ENCODE results near the gene TBX3. TPM values are rescaled to one million over a fixed set of nuclear protein-coding genes. Genes with fewer than 3 reads are reported as not detected.

The TBX3 gene
- polyA plus RNA-seq, 1 of the 3 experiments (the other 2 are of a cell fraction), result 10.2 TPM

DNA sequence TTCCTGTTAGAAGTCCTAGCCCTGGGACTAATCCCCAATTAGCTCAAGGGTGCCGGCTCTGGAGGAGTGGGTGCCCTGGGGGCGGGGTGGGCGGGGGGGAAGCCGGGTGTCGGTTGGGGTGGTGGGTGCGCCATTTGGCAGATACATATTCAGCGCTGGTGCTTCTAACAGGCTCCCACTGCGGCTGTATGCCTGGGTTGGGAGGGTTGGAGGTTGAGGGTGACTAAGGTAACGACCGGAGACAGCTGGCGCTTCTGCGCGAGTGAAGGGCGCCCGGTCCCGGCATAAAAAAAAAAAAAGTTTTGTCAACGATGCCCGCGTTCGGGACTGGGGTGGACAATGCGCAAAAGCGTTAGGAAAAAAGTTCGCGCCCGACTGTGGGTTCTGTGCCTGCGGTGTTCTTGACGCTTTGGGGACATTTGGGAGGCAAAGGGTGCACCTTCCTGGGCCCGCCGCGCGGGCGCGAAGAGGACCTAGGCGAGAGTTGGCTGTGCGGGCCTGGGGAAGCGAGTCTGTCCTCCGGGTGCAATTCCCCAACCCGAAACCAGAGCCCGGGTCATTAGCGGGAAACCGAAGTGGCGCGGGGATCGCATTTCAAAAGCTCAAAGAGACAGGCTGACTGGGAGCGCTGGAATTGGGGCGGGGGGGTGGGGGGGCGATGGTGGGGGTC, 19.2 kb downstream of the TBX3 start:
- POLR2A ChIA-PET, result no interaction called here
- Histone ChIP-seq H3K4me1 (ENCODE audit: control insufficient read depth in 1 of 2, insufficient read depth in 2 of 2, low read depth in 1 of 2, low read length in 1 of 2) (peaks cover 0 to 8% of the 10 kb centered on the region in 2 experiments; a peak in 1 of 4 replicates), H3K9ac (no peak overlapping the region), H4K20me1 (ENCODE audit: insufficient read depth) (no peaks in the 10 kb centered on the region), H2AFZ (ENCODE audit: low read depth) (no peak overlapping the region), H3K9me2 (no peaks in the 10 kb centered on the region), H3K4me3 (ENCODE audit: low read depth in 2 of 2, low read length in 1 of 2) (no peak overlapping the region), H3F3A (replicated peaks; ENCODE audit: insufficient read depth) (peaks cover 2% of the 10 kb centered on the region), H3K27ac (ENCODE audit: low read depth in 2 of 2, low read length in 1 of 2) (no peak overlapping the region), H3K9me3 (no peaks in the 10 kb centered on the region), H3K27me3 (ENCODE audit: insufficient read depth) (no peaks in the 10 kb centered on the region), H3K4me2 (no peak overlapping the region), H3K79me2 (ENCODE audit: insufficient read depth) (no peaks in the 10 kb centered on the region), H3K36me3 (replicated peaks in 1 of 2; ENCODE audit: control insufficient read depth in 1 of 2, insufficient read depth in 2 of 2, low read length in 1 of 2) (no peaks in the 10 kb centered on the region)
- CTCF ChIA-PET, result interaction anchor here (0.5 to 4.4 kb wide), 5 partner anchors 56 to 1254 kb away, joined by 3 to 43 read pairs (median 4); no protein-coding TSS in a partner anchor
- no peak for DNase-seq
- TF ChIP-seq, protein P1, sequence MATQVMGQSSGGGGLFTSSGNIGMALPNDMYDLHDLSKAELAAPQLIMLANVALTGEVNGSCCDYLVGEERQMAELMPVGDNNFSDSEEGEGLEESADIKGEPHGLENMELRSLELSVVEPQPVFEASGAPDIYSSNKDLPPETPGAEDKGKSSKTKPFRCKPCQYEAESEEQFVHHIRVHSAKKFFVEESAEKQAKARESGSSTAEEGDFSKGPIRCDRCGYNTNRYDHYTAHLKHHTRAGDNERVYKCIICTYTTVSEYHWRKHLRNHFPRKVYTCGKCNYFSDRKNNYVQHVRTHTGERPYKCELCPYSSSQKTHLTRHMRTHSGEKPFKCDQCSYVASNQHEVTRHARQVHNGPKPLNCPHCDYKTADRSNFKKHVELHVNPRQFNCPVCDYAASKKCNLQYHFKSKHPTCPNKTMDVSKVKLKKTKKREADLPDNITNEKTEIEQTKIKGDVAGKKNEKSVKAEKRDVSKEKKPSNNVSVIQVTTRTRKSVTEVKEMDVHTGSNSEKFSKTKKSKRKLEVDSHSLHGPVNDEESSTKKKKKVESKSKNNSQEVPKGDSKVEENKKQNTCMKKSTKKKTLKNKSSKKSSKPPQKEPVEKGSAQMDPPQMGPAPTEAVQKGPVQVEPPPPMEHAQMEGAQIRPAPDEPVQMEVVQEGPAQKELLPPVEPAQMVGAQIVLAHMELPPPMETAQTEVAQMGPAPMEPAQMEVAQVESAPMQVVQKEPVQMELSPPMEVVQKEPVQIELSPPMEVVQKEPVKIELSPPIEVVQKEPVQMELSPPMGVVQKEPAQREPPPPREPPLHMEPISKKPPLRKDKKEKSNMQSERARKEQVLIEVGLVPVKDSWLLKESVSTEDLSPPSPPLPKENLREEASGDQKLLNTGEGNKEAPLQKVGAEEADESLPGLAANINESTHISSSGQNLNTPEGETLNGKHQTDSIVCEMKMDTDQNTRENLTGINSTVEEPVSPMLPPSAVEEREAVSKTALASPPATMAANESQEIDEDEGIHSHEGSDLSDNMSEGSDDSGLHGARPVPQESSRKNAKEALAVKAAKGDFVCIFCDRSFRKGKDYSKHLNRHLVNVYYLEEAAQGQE (IDR thresholded peaks at IDR 0.05; ENCODE audit: low read depth, low read length), result no peak
- TF ChIP-seq CHD2 (IDR thresholded peaks at IDR 0.05; ENCODE audit: low read length, partially characterized antibody) (no peak), TAF1 (IDR thresholded peaks at IDR 0.05; ENCODE audit: borderline replicate concordance, low read depth, low read length) (no peak), SMC3 (IDR thresholded peaks at IDR 0.05; ENCODE audit: low read depth, low read length) (no peak), FOSL2 (IDR thresholded peaks at IDR 0.05; ENCODE audit: borderline replicate concordance, low read depth) (no peak), TEAD4 (IDR thresholded peaks at IDR 0.05; ENCODE audit: borderline replicate concordance, insufficient read depth) (no peak), FOXJ3 (CRISPR knock-in tag; IDR thresholded peaks at IDR 0.05) (no peak)
- TF ChIP-seq, protein P2, sequence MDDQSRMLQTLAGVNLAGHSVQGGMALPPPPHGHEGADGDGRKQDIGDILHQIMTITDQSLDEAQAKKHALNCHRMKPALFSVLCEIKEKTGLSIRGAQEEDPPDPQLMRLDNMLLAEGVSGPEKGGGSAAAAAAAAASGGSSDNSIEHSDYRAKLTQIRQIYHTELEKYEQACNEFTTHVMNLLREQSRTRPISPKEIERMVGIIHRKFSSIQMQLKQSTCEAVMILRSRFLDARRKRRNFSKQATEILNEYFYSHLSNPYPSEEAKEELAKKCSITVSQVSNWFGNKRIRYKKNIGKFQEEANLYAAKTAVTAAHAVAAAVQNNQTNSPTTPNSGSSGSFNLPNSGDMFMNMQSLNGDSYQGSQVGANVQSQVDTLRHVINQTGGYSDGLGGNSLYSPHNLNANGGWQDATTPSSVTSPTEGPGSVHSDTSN (IDR thresholded peaks at IDR 0.05), result no peak
- TF ChIP-seq, protein P3, sequence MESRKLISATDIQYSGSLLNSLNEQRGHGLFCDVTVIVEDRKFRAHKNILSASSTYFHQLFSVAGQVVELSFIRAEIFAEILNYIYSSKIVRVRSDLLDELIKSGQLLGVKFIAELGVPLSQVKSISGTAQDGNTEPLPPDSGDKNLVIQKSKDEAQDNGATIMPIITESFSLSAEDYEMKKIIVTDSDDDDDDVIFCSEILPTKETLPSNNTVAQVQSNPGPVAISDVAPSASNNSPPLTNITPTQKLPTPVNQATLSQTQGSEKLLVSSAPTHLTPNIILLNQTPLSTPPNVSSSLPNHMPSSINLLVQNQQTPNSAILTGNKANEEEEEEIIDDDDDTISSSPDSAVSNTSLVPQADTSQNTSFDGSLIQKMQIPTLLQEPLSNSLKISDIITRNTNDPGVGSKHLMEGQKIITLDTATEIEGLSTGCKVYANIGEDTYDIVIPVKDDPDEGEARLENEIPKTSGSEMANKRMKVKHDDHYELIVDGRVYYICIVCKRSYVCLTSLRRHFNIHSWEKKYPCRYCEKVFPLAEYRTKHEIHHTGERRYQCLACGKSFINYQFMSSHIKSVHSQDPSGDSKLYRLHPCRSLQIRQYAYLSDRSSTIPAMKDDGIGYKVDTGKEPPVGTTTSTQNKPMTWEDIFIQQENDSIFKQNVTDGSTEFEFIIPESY (IDR thresholded peaks at IDR 0.05; ENCODE audit: borderline replicate concordance, low read depth), result no peak
- WGBS (ENCODE audit: low lambda C conversion rate), result 90% methylated on average over 45 of the region's 47 CpGs
